Measurements from ENCODE around the gene P2RX4. TPM values are rescaled to one million over a fixed set of nuclear protein-coding genes. Genes with fewer than 3 reads are reported as not detected.
A peak's percentile ranks its signal among the peaks of the same experiment; 100 is the strongest.
"Not testable (repeated sequence)": the region's sequence is repeated elsewhere in the genome, so short reads cannot be mapped to it uniquely, and the experiment has no call there.

Gene P2RX4
- total RNA-seq, 1 donor from 2014 or later: 26.5 TPM

- intact Hi-C loops (cut with DNase I): no loop called here
- TF ChIP-seq POLR2AphosphoS5 (IDR thresholded peaks at IDR 0.05; ENCODE audit: insufficient read depth in 1 of 2, low read depth in 1 of 2) (no peak), CTCF (IDR thresholded peaks at IDR 0.05) (no peak), POLR2A (IDR thresholded peaks at IDR 0.05) (no peak)
- peaks cover 23% of the 10 kb centered on the region for H3K4me1 ChIP-seq
- H3K27ac ChIP-seq: peak overlapping the region; percentile 78
- no peak for DNase-seq (ENCODE audit: extremely low spot score in 2 of 2)
- peaks cover 0 to 8% of the 10 kb centered on the region in 2 donors for H3K36me3 ChIP-seq
- H3K9me3 ChIP-seq: no peaks in the 10 kb centered on the region
- H3K4me3 ChIP-seq: no peak overlapping the region
- no peaks in the 10 kb centered on the region for H3K27me3 ChIP-seq
These were observed 68.5 kb downstream of the P2RX4 start for GRCh38 chr12:121278169-121279070.

- Histone ChIP-seq H3K9me3 (no peaks in the 10 kb centered on the region), H3K36me3 (peaks cover 0 to 2% of the 10 kb centered on the region in 2 donors), H3K4me1 (peaks cover 28% of the 10 kb centered on the region), H3K27me3 (no peaks in the 10 kb centered on the region), H3K4me3 (no peak overlapping the region), H3K27ac (peak overlapping the region; percentile 78)
- intact Hi-C loops (cut with DNase I): no loop called here
- TF ChIP-seq CTCF (IDR thresholded peaks at IDR 0.05): no peak
- TF ChIP-seq POLR2AphosphoS5 (IDR thresholded peaks at IDR 0.05; ENCODE audit: insufficient read depth in 1 of 2, low read depth in 1 of 2): no peak
- no peak for TF ChIP-seq POLR2A (IDR thresholded peaks at IDR 0.05)
- DNase-seq (ENCODE audit: extremely low spot score in 2 of 2): no peak
These were observed 69.1 kb downstream of the P2RX4 start for GRCh38 chr12:121279071-121279375.

- DNase-seq (ENCODE audit: extremely low spot score in 2 of 2): no peak
- TF ChIP-seq CTCF (IDR thresholded peaks at IDR 0.05): no peak
- TF ChIP-seq POLR2AphosphoS5 (IDR thresholded peaks at IDR 0.05; ENCODE audit: insufficient read depth in 1 of 2, low read depth in 1 of 2): peak; percentile 11 to 39
- no peak for TF ChIP-seq POLR2A (IDR thresholded peaks at IDR 0.05)
- H3K4me3 ChIP-seq: no peak overlapping the region
- H3K9me3 ChIP-seq: no peaks in the 10 kb centered on the region
- intact Hi-C loops (cut with DNase I): no loop called here
- no peaks in the 10 kb centered on the region for H3K36me3 ChIP-seq
- H3K4me1 ChIP-seq: peaks cover 33% of the 10 kb centered on the region
- H3K27ac ChIP-seq: peak overlapping the region; percentile 78
- no peaks in the 10 kb centered on the region for H3K27me3 ChIP-seq
These were observed 69.6 kb downstream of the P2RX4 start for GRCh38 chr12:121279507-121279915.

- peaks cover 43% of the 10 kb centered on the region for H3K4me1 ChIP-seq
- intact Hi-C loops (cut with DNase I); H3K27ac ChIP-seq; DNase-seq (ENCODE audit: extremely low spot score in 2 of 2); H3K9me3 ChIP-seq; H3K27me3 ChIP-seq; H3K36me3 ChIP-seq; H3K4me3 ChIP-seq: not testable (repeated sequence)
These were observed 70.6 kb downstream of the P2RX4 start for GRCh38 chr12:121280531-121280930.

- H3K27me3 ChIP-seq; H3K4me3 ChIP-seq; H3K27ac ChIP-seq; H3K9me3 ChIP-seq; H3K36me3 ChIP-seq; DNase-seq (ENCODE audit: extremely low spot score in 2 of 2); intact Hi-C loops (cut with DNase I): not testable (repeated sequence)
- H3K4me1 ChIP-seq: peaks cover 43% of the 10 kb centered on the region
These were observed 71.2 kb downstream of the P2RX4 start for GRCh38 chr12:121281116-121281515.

- Histone ChIP-seq H3K36me3 (no peaks in the 10 kb centered on the region), H3K9me3 (no peaks in the 10 kb centered on the region), H3K27ac (peak overlapping the region; percentile 33), H3K27me3 (no peaks in the 10 kb centered on the region), H3K4me3 (no peak overlapping the region), H3K4me1 (peaks cover 43% of the 10 kb centered on the region)
- intact Hi-C loops (cut with DNase I): no loop called here
- TF ChIP-seq POLR2AphosphoS5 (IDR thresholded peaks at IDR 0.05; ENCODE audit: insufficient read depth in 1 of 2, low read depth in 1 of 2) (no peak), CTCF (IDR thresholded peaks at IDR 0.05) (no peak)
- no peak for DNase-seq (ENCODE audit: extremely low spot score in 2 of 2)
These were observed 72.3 kb downstream of the P2RX4 start for GRCh38 chr12:121282072-121282742.

GRCh38 chr12:121282910-121283309 is 73.0 kb downstream of the P2RX4 start:
- H3K27me3 ChIP-seq; DNase-seq (ENCODE audit: extremely low spot score in 2 of 2); intact Hi-C loops (cut with DNase I); H3K4me3 ChIP-seq; H3K36me3 ChIP-seq; H3K9me3 ChIP-seq: not testable (repeated sequence)
- Histone ChIP-seq H3K27ac (peak overlapping the region; percentile 33), H3K4me1 (peaks cover 46% of the 10 kb centered on the region)
